SK-MEL-5 (cell line): ENCODE results near the gene INAVA. TPM values are rescaled to one million over a fixed set of nuclear protein-coding genes. Genes with fewer than 3 reads are reported as not detected.

ENCODE experiments used
- small RNA-seq, 2 experiments: library from RNA; depleted of rRNA; stranded (forward); fragments of <200 nt; gene quantifications; one replicate each; pipeline ENCODE3, GENCODE V24; 2014
- total RNA-seq: library from RNA; depleted of rRNA; stranded (reverse); fragments of >200 nt; shearing (Covaris generic); gene quantifications from 2 replicates; pipeline ENCODE4 v1.2.3, GENCODE V29; 2014; rRNA removed

The INAVA gene
- total RNA-seq, 1 experiment from 2014 or later = not detected

Small RNA genes lying within 50 kb of the gene (small RNA-seq; reads per million reads assigned to genes)
- gene RNU6-704P = 0 reads per million in 2 experiments

Other genes with a start within 250 kb of the INAVA start
- gene DDX59, start 225.0 kb upstream of the INAVA start, total RNA-seq = 32.4 and 36.7 TPM in 2 replicates
- 26.6 and 32.8 TPM in 2 replicates for gene CAMSAP2, start 156.0 kb upstream of the INAVA start, total RNA-seq
- not detected in 2 replicates for gene GPR25, start 21.9 kb upstream of the INAVA start, total RNA-seq
- gene KIF21B, start 128.8 kb downstream of the INAVA start, total RNA-seq = 0.74 and 0.85 TPM in 2 replicates
- gene CACNA1S, start 217.5 kb downstream of the INAVA start, total RNA-seq = 0.05 TPM in 1 of 2 replicates, not detected in the other
- not detected in 2 replicates for gene ASCL5, start 232.3 kb downstream of the INAVA start, total RNA-seq